Activated T-cell treated with anti-CD3 and anti-CD28 coated beads, Interleukin-2, amount 50 U/mL, for 24 hours (primary cell): ENCODE measurements around the gene NUDT8.
A peak's percentile ranks its signal among the peaks of the same experiment; 100 is the strongest.

Experiments used
- DNase-seq: peaks from one replicate; pipeline ENCODE4 v3.0.0-alpha.2; 2020
- H3K27ac Mint-ChIP-seq: 2 replicates; pipeline ENCODE4 v1.8.0; 2020; ENCODE audit warnings: mild to moderate bottlenecking, mixed read lengths
- H3K27me3 Mint-ChIP-seq: 2 replicates; pipeline ENCODE4 v1.8.0; 2020; ENCODE audit warnings: mixed read lengths
- H3K36me3 Mint-ChIP-seq: 2 replicates; pipeline ENCODE4 v1.8.0; 2020; ENCODE audit warnings: low read depth, mixed read lengths
- H3K4me1 Mint-ChIP-seq: 2 replicates; pipeline ENCODE4 v1.8.0; 2020; ENCODE audit warnings: low read depth, mixed read lengths
- H3K4me3 Mint-ChIP-seq: 2 replicates; pipeline ENCODE4 v1.8.0; 2020; ENCODE audit warnings: mild to moderate bottlenecking, moderate library complexity, mixed read lengths
- H3K9me3 Mint-ChIP-seq: 2 replicates; pipeline ENCODE4 v1.8.0; 2020; ENCODE audit warnings: mixed read lengths

NUDT8 gene

GRCh38 chr11:67629386-67630227 lies at the start of gene NUDT8:
NUDT8 (minus strand) TSS chr11:67629937; CDS start chr11:67629911, 26 bp downstream.
- Mint-ChIP-seq H3K4me3 (peak within 1 kb of the TSS; percentile 80), H3K4me1 (peaks cover 11% of the 10 kb centered on the region)

GRCh38 chr11:67675058-67675747 lies 45.5 kb upstream of the NUDT8 start:
- no peak overlapping the region for H3K4me3 Mint-ChIP-seq
- no peaks in the 10 kb centered on the region for H3K36me3 Mint-ChIP-seq
- H3K4me1 Mint-ChIP-seq, result no peaks in the 10 kb centered on the region
- DNase-seq, result no peak
- no peak overlapping the region for H3K27ac Mint-ChIP-seq
- H3K27me3 Mint-ChIP-seq, result peaks cover 6% of the 10 kb centered on the region
- H3K9me3 Mint-ChIP-seq, result peaks cover 2% of the 10 kb centered on the region

More at GRCh38 chr11:67629386-67630227, at the start of gene NUDT8:
- Mint-ChIP-seq H3K9me3 (no peaks in the 10 kb centered on the region), H3K27me3 (no peaks in the 10 kb centered on the region), H3K36me3 (peaks cover 10% of the 10 kb centered on the region), H3K27ac (peak within 1 kb of the TSS; percentile 93)
- peak; percentile 92 for DNase-seq

- Mint-ChIP-seq H3K27me3 (peaks cover 6% of the 10 kb centered on the region), H3K27ac (no peak within 1 kb of the TSS), H3K36me3 (no peaks in the 10 kb centered on the region), H3K4me1 (no peaks in the 10 kb centered on the region), H3K9me3 (peaks cover 2% of the 10 kb centered on the region), H3K4me3 (no peak within 1 kb of the TSS)
- no peak for DNase-seq
These were observed 44.7 kb upstream of the NUDT8 start, which contains the start of gene ALDH3B2 for GRCh38 chr11:67674442-67674871. ALDH3B2 (minus strand) TSS chr11:67674623; CDS start chr11:67666935, 7,688 bp downstream.

DNA sequence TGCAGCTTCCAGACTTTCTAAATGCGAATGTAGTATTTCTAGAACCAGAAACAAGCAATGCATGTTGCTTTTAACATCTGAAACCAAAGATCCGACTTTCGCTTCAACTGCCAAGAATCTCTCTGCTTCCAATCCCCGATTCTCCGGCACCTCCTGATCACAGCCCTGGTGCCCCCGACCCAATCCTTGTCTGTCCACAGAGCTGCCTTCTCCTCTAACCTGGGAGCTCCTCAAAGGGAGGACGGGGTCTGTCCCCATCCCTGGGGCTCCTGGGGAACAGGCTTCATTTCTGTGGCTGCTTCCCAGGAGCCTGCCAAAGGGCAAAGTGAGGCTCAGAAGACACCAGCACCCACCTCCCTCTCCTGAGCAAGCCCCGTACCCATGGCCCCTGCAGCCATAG lies 44.2 kb upstream of the NUDT8 start:
- DNase-seq, result no peak
- H3K4me3 Mint-ChIP-seq, result no peak overlapping the region
- H3K27ac Mint-ChIP-seq, result no peak overlapping the region
- peaks cover 2% of the 10 kb centered on the region for H3K9me3 Mint-ChIP-seq
- no peaks in the 10 kb centered on the region for H3K4me1 Mint-ChIP-seq
- no peaks in the 10 kb centered on the region for H3K36me3 Mint-ChIP-seq
- H3K27me3 Mint-ChIP-seq, result peaks cover 6% of the 10 kb centered on the region

- no peaks in the 10 kb centered on the region for H3K36me3 Mint-ChIP-seq
These were observed 43.6 kb upstream of the NUDT8 start for GRCh38 chr11:67673358-67673757.

GRCh38 chr11:67671211-67671520 lies 41.4 kb upstream of the NUDT8 start:
- H3K36me3 Mint-ChIP-seq, result no peaks in the 10 kb centered on the region
- H3K27ac Mint-ChIP-seq, result no peak overlapping the region
- DNase-seq, result no peak
- H3K4me1 Mint-ChIP-seq, result no peaks in the 10 kb centered on the region
- H3K4me3 Mint-ChIP-seq, result no peak overlapping the region
- H3K27me3 Mint-ChIP-seq, result peaks cover 6% of the 10 kb centered on the region
- peaks cover under 1% of the 10 kb centered on the region for H3K9me3 Mint-ChIP-seq

More at GRCh38 chr11:67673358-67673757, 43.6 kb upstream of the NUDT8 start:
- Mint-ChIP-seq H3K4me3 (no peak overlapping the region), H3K27me3 (peaks cover 6% of the 10 kb centered on the region), H3K9me3 (peaks cover 2% of the 10 kb centered on the region), H3K4me1 (no peaks in the 10 kb centered on the region), H3K27ac (no peak overlapping the region)
- DNase-seq, result no peak

DNA sequence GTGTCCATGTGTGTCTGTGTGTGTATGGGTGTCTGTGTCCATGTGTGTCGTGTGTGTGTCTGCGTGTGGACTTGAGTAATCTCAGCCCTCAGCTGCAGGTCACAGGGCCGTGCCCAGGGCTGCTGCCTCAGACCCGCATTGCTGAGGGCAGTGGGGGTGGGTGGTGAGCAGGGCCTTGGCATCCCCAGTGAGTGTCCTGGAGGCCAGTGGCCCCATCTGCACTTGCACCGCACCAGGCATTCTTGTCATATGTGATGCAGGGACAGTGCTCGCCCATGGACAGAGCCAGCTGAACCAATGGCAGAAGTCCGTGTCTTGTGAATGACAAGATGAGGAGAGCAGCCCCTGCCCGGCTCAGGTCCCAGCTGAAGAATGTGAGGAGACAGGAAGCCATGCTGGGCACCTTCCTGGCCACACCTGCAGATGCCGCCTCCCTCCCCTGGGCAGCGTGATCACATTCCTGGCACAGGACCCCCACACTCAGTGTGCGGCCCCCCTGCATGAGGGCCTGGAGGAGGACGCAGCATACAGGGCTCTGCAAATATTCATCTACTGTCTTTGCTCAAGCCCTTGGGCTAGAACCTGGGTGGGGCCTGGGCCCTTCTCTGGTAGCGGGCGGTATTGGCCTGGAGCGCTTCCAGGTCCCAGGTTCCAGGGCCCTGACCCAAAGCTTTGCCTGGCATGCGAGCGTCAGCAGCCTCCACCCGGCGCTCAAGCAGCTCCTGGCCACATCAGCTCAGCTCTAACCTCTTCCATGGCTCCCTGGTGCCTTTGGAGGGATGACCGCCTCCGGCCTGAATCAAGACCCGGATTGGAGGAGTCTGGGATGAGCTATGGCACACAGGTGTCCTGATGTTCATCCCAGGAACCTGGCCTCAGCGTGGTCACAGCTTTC lies 40.8 kb upstream of the NUDT8 start:
- Mint-ChIP-seq H3K4me1 (no peaks in the 10 kb centered on the region), H3K9me3 (no peaks in the 10 kb centered on the region), H3K27ac (no peak overlapping the region), H3K27me3 (peaks cover 6% of the 10 kb centered on the region), H3K36me3 (no peaks in the 10 kb centered on the region), H3K4me3 (no peak overlapping the region)
- DNase-seq, result no peak

- H3K4me1 Mint-ChIP-seq, result no peaks in the 10 kb centered on the region
- no peaks in the 10 kb centered on the region for H3K36me3 Mint-ChIP-seq
- no peak overlapping the region for H3K27ac Mint-ChIP-seq
- DNase-seq, result no peak
- H3K27me3 Mint-ChIP-seq, result no peaks in the 10 kb centered on the region
- H3K9me3 Mint-ChIP-seq, result no peaks in the 10 kb centered on the region
- H3K4me3 Mint-ChIP-seq, result no peak overlapping the region
These were observed 38.4 kb upstream of the NUDT8 start for GRCh38 chr11:67668192-67668551.

DNA sequence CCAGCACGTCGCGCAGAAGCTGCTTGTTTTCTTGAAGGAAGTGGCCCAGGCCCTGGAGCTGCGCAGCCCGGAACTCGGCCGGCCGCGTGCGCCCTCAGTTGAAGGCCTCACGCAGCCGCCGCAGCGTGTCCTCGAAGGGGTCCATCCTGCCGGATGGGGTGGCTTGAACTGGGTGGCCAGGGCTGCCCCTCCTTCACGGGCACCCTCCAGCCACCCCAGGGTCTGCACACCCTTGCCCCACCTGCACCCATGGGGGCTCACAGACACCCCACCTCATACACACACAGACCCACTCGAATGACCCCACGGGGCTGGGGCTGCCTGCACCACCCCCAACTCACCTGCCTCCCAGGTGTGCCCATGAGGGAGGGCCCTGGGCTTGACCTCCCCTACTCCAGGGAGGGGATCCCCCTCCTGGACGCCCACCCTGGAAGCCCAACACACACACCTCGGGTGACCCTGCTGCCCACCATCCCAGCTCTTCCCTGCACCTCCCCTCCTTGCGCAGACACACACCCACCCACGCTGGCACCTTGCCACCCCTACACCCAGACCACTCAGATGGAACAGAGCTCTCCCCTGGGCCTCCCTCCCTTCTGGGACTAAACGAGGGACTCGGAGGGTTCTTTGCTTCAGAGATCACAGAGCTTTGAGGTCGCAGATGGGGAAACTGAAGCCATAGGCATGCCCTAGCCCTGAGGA lies 37.9 kb upstream of the NUDT8 start:
- no peak overlapping the region for H3K4me3 Mint-ChIP-seq
- no peaks in the 10 kb centered on the region for H3K9me3 Mint-ChIP-seq
- DNase-seq, result no peak
- no peaks in the 10 kb centered on the region for H3K36me3 Mint-ChIP-seq
- H3K4me1 Mint-ChIP-seq, result no peaks in the 10 kb centered on the region
- H3K27ac Mint-ChIP-seq, result no peak overlapping the region
- no peaks in the 10 kb centered on the region for H3K27me3 Mint-ChIP-seq

GRCh38 chr11:67666676-67667489 lies 37.1 kb upstream of the NUDT8 start:
- DNase-seq, result no peak
- H3K27ac Mint-ChIP-seq, result no peak overlapping the region
- H3K4me3 Mint-ChIP-seq, result no peak overlapping the region
- H3K9me3 Mint-ChIP-seq, result no peaks in the 10 kb centered on the region
- no peaks in the 10 kb centered on the region for H3K27me3 Mint-ChIP-seq
- no peaks in the 10 kb centered on the region for H3K36me3 Mint-ChIP-seq
- H3K4me1 Mint-ChIP-seq, result no peaks in the 10 kb centered on the region

- Mint-ChIP-seq H3K4me1 (no peaks in the 10 kb centered on the region), H3K27ac (no peak overlapping the region), H3K36me3 (no peaks in the 10 kb centered on the region), H3K4me3 (no peak overlapping the region), H3K9me3 (no peaks in the 10 kb centered on the region), H3K27me3 (no peaks in the 10 kb centered on the region)
- DNase-seq, result no peak
These were observed 36.5 kb upstream of the NUDT8 start for GRCh38 chr11:67666303-67666645.

DNA sequence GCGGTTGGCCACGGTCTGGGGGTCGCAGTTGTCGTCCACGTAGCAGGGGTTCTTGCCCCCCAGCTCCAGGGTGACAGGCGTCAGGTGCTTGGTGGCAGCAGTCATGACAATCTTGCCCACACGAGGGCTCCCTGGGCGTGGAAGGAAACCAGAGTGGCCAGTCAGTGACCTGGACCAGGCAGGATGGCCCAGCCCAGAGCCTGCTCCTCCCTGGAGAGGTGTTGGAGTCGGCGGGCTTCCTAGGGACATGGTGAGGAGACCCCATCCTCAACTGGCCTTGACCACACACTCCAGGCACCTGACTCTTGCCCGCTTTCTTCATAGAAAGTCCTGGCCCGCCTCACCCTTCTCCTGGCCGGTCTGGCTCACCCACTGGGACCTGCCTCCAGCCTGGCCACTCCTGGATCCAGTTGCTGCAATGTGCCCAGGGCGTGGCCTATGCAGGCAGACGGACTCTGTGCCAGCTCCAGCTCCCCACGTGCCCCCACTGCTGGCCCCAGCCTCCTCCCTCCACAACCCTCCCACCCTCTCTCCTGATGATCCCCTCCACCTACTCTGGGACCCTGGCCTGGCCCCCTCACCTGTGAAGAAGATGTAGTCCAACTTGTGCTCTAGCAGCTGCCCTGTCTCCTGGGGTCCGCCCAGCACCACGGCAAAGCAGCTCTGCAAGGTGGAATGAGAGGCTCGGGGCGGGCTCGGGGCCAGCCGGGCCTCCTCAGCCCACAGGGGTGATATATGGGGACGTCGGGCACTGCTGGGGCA lies 36.0 kb upstream of the NUDT8 start:
- DNase-seq, result no peak
- Mint-ChIP-seq H3K27ac (no peak overlapping the region), H3K4me3 (no peak overlapping the region), H3K9me3 (no peaks in the 10 kb centered on the region), H3K27me3 (no peaks in the 10 kb centered on the region), H3K36me3 (no peaks in the 10 kb centered on the region), H3K4me1 (no peaks in the 10 kb centered on the region)
